Hindlimb muscle (tissue), 1 donor: Measurements from ENCODE around the gene PMPCA. TPM values are rescaled to one million over a fixed set of nuclear protein-coding genes. Genes with fewer than 3 reads are reported as not detected.

ENCODE experiments used
- DNase-seq: peaks from one replicate; pipeline ENCODE4 v3.0.0-alpha.2; 2013
- polyA plus RNA-seq: library from polyadenylated mRNA; unstranded; fragments of 120-200 nt; gene quantifications from one replicate; pipeline ENCODE4 v1.2.1, GENCODE V29; 2013; ENCODE audit not compliant: insufficient read length

The PMPCA gene
- polyA plus RNA-seq, 1 donor, result 39.9 TPM

GRCh38 chr9:136437839-136438547 is 27.5 kb downstream of the PMPCA start:
- no peak for DNase-seq

GRCh38 chr9:136438548-136439480 is 28.4 kb downstream of the PMPCA start:
- peak; percentile 21 for DNase-seq

GRCh38 chr9:136439481-136440408 is 29.3 kb downstream of the PMPCA start, which contains the start of gene INPP5E:
TSS of gene INPP5E (minus strand) at chr9:136439845. CDS start at chr9:136439419, 426 bp downstream.
- DNase-seq, result peak; percentile 85

GRCh38 chr9:136441191-136441680 is 30.8 kb downstream of the PMPCA start:
- no peak for DNase-seq

GRCh38 chr9:136441681-136442245 is 31.3 kb downstream of the PMPCA start:
- DNase-seq, result no peak

GRCh38 chr9:136442265-136442664 is 31.8 kb downstream of the PMPCA start:
- DNase-seq, result no peak

- DNase-seq, result no peak
Measured at GRCh38 chr9:136443087-136443486, 32.6 kb downstream of the PMPCA start.

- DNase-seq, result no peak
Measured at GRCh38 chr9:136443687-136444086, 33.2 kb downstream of the PMPCA start.

- DNase-seq, result no peak
Measured at GRCh38 chr9:136444102-136444501, 33.6 kb downstream of the PMPCA start.

- no peak for DNase-seq
Measured at GRCh38 chr9:136445799-136446198, 35.3 kb downstream of the PMPCA start.

- DNase-seq, result no peak
Measured at GRCh38 chr9:136447173-136447778, 36.8 kb downstream of the PMPCA start.

GRCh38 chr9:136448655-136449054 is 38.2 kb downstream of the PMPCA start:
- DNase-seq, result no peak

- DNase-seq, result no peak
Measured at GRCh38 chr9:136451221-136451877, 40.9 kb downstream of the PMPCA start.

GRCh38 chr9:136453326-136453725 is 42.9 kb downstream of the PMPCA start:
- DNase-seq, result no peak

- DNase-seq, result no peak
Measured at GRCh38 chr9:136454026-136454796, 43.8 kb downstream of the PMPCA start.

- no peak for DNase-seq
Measured at GRCh38 chr9:136455043-136456002, 44.9 kb downstream of the PMPCA start.

GRCh38 chr9:136456258-136456657 is 45.8 kb downstream of the PMPCA start:
- no peak for DNase-seq

GRCh38 chr9:136457326-136457725 is 46.9 kb downstream of the PMPCA start:
- DNase-seq, result no peak

GRCh38 chr9:136459425-136459824 is 49.0 kb downstream of the PMPCA start:
- DNase-seq, result no peak
